DOHH2 (cell line): Measurements from ENCODE around the gene TMEM130.
"Not testable (repeated sequence)": the region's sequence is repeated elsewhere in the genome, so short reads cannot be mapped to it uniquely, and the experiment has no call there.

ENCODE experiments used
- H3F3A ChIP-seq: fragments of 200-600 bp; sonication (generic), shearing (Covaris generic); 2 replicates; pipeline ENCODE4 v1.6.0; 2016; ENCODE audit warnings: antibody characterized with exemption, mild to moderate bottlenecking; ENCODE audit not compliant: control insufficient read depth, insufficient read depth
- H3K27ac ChIP-seq: fragments of 200-600 bp; sonication (generic); 2 replicates; pipeline ENCODE4 v1.5.1; 2014; ENCODE audit warnings: low read depth, mild to moderate bottlenecking, low read length, moderate library complexity
- H3K27me3 ChIP-seq: fragments of 200-600 bp; sonication (generic); 2 replicates; pipeline ENCODE4 v1.6.1; 2014; ENCODE audit warnings: mild to moderate bottlenecking, low read length, mixed read lengths; ENCODE audit not compliant: control insufficient read depth
- H3K36me3 ChIP-seq: fragments of 200-600 bp; sonication (generic); 2 replicates; pipeline ENCODE4 v1.6.1; 2014; ENCODE audit warnings: mild to moderate bottlenecking, low read length, moderate library complexity, mixed read lengths; ENCODE audit not compliant: control insufficient read depth
- H3K4me1 ChIP-seq: fragments of 200-600 bp; sonication (generic); 2 replicates; pipeline ENCODE4 v1.6.1; 2014; ENCODE audit warnings: mild to moderate bottlenecking, low read length, mixed read lengths; ENCODE audit not compliant: control insufficient read depth
- H3K4me2 ChIP-seq: fragments of 200-600 bp; sonication (generic); 2 replicates; pipeline ENCODE4 v1.6.0; 2014; ENCODE audit warnings: mild to moderate bottlenecking, low read length, moderate library complexity
- H3K4me3 ChIP-seq: fragments of 200-600 bp; sonication (generic); 2 replicates; pipeline ENCODE4 v1.5.1; 2014; ENCODE audit warnings: mild to moderate bottlenecking, low read length, mixed read lengths
- H3K79me2 ChIP-seq: fragments of 200-600 bp; sonication (generic); 2 replicates; pipeline ENCODE4 v1.6.1; 2014; ENCODE audit warnings: mild to moderate bottlenecking, low read length, mixed read lengths; ENCODE audit not compliant: control insufficient read depth
- H3K9me2 ChIP-seq: fragments of 200-600 bp; sonication (generic); replicated peaks from 2 replicates; pipeline ENCODE4 v1.6.1; 2014; ENCODE audit warnings: mild to moderate bottlenecking, low read length, mixed read lengths; ENCODE audit not compliant: control insufficient read depth
- H3K9me3 ChIP-seq: fragments of 200-600 bp; sonication (generic); 2 replicates; pipeline ENCODE4 v1.6.1; 2014; ENCODE audit warnings: antibody characterized with exemption, low read length, mixed read lengths; ENCODE audit not compliant: control insufficient read depth, insufficient read depth
- H4K20me1 ChIP-seq: fragments of 200-600 bp; sonication (generic); 2 replicates; pipeline ENCODE4 v1.6.0; 2014; ENCODE audit warnings: low read depth, mild to moderate bottlenecking, antibody characterized with exemption, low read length, moderate library complexity; ENCODE audit not compliant: control insufficient read depth, insufficient read depth
- CTCF ChIP-seq: fragments of 200-600 bp; sonication (generic); IDR thresholded peaks from one replicate; pipeline ENCODE4 v1.5.1; 2014; ENCODE audit warnings: antibody characterized with exemption, mild to moderate bottlenecking, low read depth, low read length; ENCODE audit not compliant: poor library complexity, severe bottlenecking
- EZH2phosphoT487 ChIP-seq: fragments of 200-600 bp; sonication (generic); IDR thresholded peaks from 2 replicates; pipeline ENCODE4 v1.6.1; 2017; ENCODE audit warnings: borderline replicate concordance, mild to moderate bottlenecking, antibody characterized with exemption, low read length, moderate library complexity, mixed read lengths

TMEM130 gene

GRCh38 chr7:98848918-98849317, 20.9 kb downstream of the TMEM130 start:
- Histone ChIP-seq H3K9me2 (no peaks in the 10 kb centered on the region), H3K4me2 (no peak overlapping the region), H3K36me3 (no peaks in the 10 kb centered on the region), H4K20me1 (no peaks in the 10 kb centered on the region), H3K27ac (no peak overlapping the region), H3F3A (no peaks in the 10 kb centered on the region), H3K9me3 (no peaks in the 10 kb centered on the region), H3K4me3 (no peak overlapping the region), H3K27me3 (peaks cover 16% of the 10 kb centered on the region), H3K79me2 (no peaks in the 10 kb centered on the region), H3K4me1 (peaks cover 6% of the 10 kb centered on the region)
- no peak for TF ChIP-seq EZH2phosphoT487
- no peak for TF ChIP-seq CTCF

- not testable (repeated sequence) for H3K4me3 ChIP-seq, H3K4me1 ChIP-seq, H3K9me3 ChIP-seq, H3K9me2 ChIP-seq, H3K27ac ChIP-seq, H4K20me1 ChIP-seq, H3K79me2 ChIP-seq, H3K36me3 ChIP-seq, H3K27me3 ChIP-seq, H3F3A ChIP-seq, H3K4me2 ChIP-seq
These were observed 27.3 kb downstream of the TMEM130 start for GRCh38 chr7:98842552-98842951.

- Histone ChIP-seq H4K20me1 (no peaks in the 10 kb centered on the region), H3K4me2 (no peak overlapping the region), H3F3A (no peaks in the 10 kb centered on the region), H3K4me3 (no peak overlapping the region), H3K4me1 (no peaks in the 10 kb centered on the region), H3K79me2 (no peaks in the 10 kb centered on the region), H3K36me3 (no peaks in the 10 kb centered on the region), H3K27me3 (peaks cover 5% of the 10 kb centered on the region; the same call in 1 of the 2 replicates), H3K27ac (no peak overlapping the region), H3K9me3 (no peaks in the 10 kb centered on the region), H3K9me2 (no peaks in the 10 kb centered on the region)
- peak; percentile 99 for TF ChIP-seq CTCF
- TF ChIP-seq EZH2phosphoT487, result no peak
These were observed 28.4 kb downstream of the TMEM130 start for GRCh38 chr7:98841179-98841997.

GRCh38 chr7:98840722-98841121, 29.1 kb downstream of the TMEM130 start:
- no peaks in the 10 kb centered on the region for H3K9me2 ChIP-seq
- no peaks in the 10 kb centered on the region for H3K79me2 ChIP-seq
- H3K4me2 ChIP-seq, result no peak overlapping the region
- peaks cover 5% of the 10 kb centered on the region; the same call in 1 of the 2 replicates for H3K27me3 ChIP-seq
- no peaks in the 10 kb centered on the region for H4K20me1 ChIP-seq
- no peaks in the 10 kb centered on the region for H3F3A ChIP-seq
- H3K9me3 ChIP-seq, result no peaks in the 10 kb centered on the region
- no peak for TF ChIP-seq EZH2phosphoT487
- TF ChIP-seq CTCF, result no peak
- H3K4me1 ChIP-seq, result no peaks in the 10 kb centered on the region
- H3K4me3 ChIP-seq, result no peak overlapping the region
- no peak overlapping the region for H3K27ac ChIP-seq
- no peaks in the 10 kb centered on the region for H3K36me3 ChIP-seq
